ENCODE results near the gene JAM3.

DNA sequence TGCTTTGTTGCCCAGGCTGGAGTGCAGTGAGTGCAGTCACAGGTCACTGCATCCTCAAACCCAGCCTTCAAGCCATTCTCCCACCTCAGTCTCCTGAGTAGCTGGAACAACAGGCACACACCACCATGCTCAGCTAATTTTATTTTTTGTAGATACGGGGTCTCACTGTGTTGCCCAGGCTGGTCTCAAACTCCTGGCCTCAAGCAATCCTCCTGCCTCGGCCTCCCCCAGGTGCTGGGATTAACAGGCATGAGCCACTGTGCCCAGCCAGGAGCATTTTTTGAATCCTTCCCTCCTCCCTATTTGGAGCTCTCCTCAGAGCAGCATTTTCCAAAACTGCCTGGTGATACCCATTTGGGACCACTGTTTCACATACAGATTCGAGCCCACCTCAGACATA, 77.7 kb downstream of the JAM3 start:
- TF ChIP-seq, protein P1, sequence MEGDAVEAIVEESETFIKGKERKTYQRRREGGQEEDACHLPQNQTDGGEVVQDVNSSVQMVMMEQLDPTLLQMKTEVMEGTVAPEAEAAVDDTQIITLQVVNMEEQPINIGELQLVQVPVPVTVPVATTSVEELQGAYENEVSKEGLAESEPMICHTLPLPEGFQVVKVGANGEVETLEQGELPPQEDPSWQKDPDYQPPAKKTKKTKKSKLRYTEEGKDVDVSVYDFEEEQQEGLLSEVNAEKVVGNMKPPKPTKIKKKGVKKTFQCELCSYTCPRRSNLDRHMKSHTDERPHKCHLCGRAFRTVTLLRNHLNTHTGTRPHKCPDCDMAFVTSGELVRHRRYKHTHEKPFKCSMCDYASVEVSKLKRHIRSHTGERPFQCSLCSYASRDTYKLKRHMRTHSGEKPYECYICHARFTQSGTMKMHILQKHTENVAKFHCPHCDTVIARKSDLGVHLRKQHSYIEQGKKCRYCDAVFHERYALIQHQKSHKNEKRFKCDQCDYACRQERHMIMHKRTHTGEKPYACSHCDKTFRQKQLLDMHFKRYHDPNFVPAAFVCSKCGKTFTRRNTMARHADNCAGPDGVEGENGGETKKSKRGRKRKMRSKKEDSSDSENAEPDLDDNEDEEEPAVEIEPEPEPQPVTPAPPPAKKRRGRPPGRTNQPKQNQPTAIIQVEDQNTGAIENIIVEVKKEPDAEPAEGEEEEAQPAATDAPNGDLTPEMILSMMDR (IDR thresholded peaks at IDR 0.05): no peak
- no peak for TF ChIP-seq EZH2 (IDR thresholded peaks at IDR 0.05)
